Measurements from ENCODE around the gene HOOK1. TPM values are rescaled to one million over a fixed set of nuclear protein-coding genes. Genes with fewer than 3 reads are reported as not detected.

HOOK1 gene
- total and polyA plus RNA-seq, 2 of the 13 experiments (the other 11 are each of a cell fraction or from before 2014, with no cell fraction given), result 11.3 to 24.2 TPM

DNA sequence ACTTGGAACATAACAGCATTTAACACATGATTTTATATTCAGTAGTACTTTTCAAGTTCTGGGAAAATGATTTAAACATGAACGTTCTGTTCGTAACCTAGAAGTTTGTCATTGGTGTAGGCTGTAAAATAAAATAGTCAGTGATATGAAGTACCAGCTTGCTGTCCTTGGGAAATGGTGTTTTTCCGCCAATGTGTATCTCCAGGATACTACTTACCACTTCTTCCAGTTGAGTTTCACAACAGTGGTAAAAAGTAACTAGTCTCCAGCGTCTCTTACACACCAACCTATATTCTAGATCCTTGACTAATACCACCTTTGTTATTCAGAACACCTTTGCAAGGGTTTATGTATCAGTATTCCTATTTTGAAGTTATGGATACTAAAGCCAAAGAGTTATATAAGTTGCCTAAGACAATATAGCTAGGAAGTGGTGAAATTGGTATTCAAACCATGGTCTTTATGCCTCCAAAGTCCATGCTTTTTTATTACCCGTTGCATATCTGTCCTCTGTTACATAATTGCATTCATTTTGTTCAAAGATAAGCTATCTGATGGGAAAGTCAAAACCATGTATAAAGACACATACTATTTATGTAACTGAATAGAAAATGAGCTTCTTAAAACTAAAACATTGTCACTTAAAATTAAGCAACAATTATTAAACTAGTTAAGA is 43.1 kb downstream of the HOOK1 start (continued):
- TF ChIP-seq, protein P1, sequence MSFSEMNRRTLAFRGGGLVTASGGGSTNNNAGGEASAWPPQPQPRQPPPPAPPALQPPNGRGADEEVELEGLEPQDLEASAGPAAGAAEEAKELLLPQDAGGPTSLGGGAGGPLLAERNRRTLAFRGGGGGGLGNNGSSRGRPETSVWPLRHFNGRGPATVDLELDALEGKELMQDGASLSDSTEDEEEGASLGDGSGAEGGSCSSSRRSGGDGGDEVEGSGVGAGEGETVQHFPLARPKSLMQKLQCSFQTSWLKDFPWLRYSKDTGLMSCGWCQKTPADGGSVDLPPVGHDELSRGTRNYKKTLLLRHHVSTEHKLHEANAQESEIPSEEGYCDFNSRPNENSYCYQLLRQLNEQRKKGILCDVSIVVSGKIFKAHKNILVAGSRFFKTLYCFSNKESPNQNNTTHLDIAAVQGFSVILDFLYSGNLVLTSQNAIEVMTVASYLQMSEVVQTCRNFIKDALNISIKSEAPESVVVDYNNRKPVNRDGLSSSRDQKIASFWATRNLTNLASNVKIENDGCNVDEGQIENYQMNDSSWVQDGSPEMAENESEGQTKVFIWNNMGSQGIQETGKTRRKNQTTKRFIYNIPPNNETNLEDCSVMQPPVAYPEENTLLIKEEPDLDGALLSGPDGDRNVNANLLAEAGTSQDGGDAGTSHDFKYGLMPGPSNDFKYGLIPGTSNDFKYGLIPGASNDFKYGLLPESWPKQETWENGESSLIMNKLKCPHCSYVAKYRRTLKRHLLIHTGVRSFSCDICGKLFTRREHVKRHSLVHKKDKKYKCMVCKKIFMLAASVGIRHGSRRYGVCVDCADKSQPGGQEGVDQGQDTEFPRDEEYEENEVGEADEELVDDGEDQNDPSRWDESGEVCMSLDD (CRISPR knock-in tag; IDR thresholded peaks at IDR 0.05; ENCODE audit: borderline replicate concordance), result no peak
- TF ChIP-seq CCAR2 (optimal IDR thresholded peaks at IDR 0.05; ENCODE audit: low read depth, low read length), result no peak
- TF ChIP-seq ZNF121 (CRISPR knock-in tag; IDR thresholded peaks at IDR 0.05), result no peak
- TF ChIP-seq, protein P2, sequence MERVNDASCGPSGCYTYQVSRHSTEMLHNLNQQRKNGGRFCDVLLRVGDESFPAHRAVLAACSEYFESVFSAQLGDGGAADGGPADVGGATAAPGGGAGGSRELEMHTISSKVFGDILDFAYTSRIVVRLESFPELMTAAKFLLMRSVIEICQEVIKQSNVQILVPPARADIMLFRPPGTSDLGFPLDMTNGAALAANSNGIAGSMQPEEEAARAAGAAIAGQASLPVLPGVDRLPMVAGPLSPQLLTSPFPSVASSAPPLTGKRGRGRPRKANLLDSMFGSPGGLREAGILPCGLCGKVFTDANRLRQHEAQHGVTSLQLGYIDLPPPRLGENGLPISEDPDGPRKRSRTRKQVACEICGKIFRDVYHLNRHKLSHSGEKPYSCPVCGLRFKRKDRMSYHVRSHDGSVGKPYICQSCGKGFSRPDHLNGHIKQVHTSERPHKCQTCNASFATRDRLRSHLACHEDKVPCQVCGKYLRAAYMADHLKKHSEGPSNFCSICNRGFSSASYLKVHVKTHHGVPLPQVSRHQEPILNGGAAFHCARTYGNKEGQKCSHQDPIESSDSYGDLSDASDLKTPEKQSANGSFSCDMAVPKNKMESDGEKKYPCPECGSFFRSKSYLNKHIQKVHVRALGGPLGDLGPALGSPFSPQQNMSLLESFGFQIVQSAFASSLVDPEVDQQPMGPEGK (CRISPR knock-in tag; IDR thresholded peaks at IDR 0.05), result no peak

DNA sequence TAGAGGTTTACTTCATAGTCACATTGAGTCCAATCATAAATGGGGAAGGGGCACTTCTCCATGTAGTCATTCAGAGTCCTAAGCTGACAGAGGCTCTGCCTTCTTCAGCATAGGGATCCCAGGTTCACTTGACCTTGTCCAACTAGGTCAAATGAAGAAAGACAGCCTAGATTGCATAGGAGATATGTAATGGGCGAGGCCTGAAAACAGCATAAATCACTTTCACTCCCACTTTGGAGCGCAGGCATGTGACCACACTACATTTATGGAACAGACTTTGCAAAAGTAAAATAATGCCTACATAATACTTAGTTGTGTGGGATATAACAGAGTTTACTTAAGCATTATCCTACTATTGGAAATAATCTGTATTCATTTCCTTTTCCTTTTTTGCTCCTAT is 51.7 kb downstream of the HOOK1 start:
- H3K27ac ChIP-seq (ENCODE audit: extremely low read length, insufficient read depth, low read length), result no peak overlapping the region
- no TSS peak for BruUV-seq (replicated peaks)
- no peak overlapping the region for H3K4me3 ChIP-seq (replicated peaks in 1 of 3; ENCODE audit: insufficient read depth in 1 of 3, low read depth in 2 of 3, low read length in 3 of 3)
- H3K27me3 ChIP-seq (ENCODE audit: control insufficient read depth in 1 of 2, insufficient read depth in 2 of 2, low read length in 2 of 2), result no peaks in the 10 kb centered on the region; a peak in 1 of 5 replicates
- H3K4me2 ChIP-seq (ENCODE audit: low read depth, low read length), result no peak overlapping the region
- CTCF ChIA-PET (ENCODE audit: low intra/inter-chr PET ratio, low total read pairs), result no interaction called here
- FAIRE-seq (no peak), ATAC-seq (no peak), DNase-seq (ENCODE audit: low spot score) (no peak)
- peaks cover 4 to 49% of the 10 kb centered on the region in 2 experiments for H3K36me3 ChIP-seq (replicated peaks in 1 of 2; ENCODE audit: control insufficient read depth in 1 of 2, insufficient read depth in 2 of 2, low read length in 2 of 2)
- TF ChIP-seq PAF1 (CRISPR knock-in tag; IDR thresholded peaks at IDR 0.05) (no peak), ZNF335 (CRISPR knock-in tag; IDR thresholded peaks at IDR 0.05) (no peak), ZNF530 (CRISPR knock-in tag; IDR thresholded peaks at IDR 0.05; ENCODE audit: low read depth) (no peak), ZNF441 (CRISPR knock-in tag; IDR thresholded peaks at IDR 0.05; ENCODE audit: borderline replicate concordance) (no peak), KLF11 (CRISPR knock-in tag; IDR thresholded peaks at IDR 0.05) (no peak), MTA3 (CRISPR knock-in tag; IDR thresholded peaks at IDR 0.05) (no peak), KDM2A (CRISPR knock-in tag; IDR thresholded peaks at IDR 0.05; ENCODE audit: borderline replicate concordance, low read depth) (no peak), GATA4 (IDR thresholded peaks at IDR 0.05; ENCODE audit: borderline replicate concordance, low read depth) (no peak), RAD21 (CRISPR knock-in tag; IDR thresholded peaks at IDR 0.05) (no peak)
- TF ChIP-seq, protein P3, sequence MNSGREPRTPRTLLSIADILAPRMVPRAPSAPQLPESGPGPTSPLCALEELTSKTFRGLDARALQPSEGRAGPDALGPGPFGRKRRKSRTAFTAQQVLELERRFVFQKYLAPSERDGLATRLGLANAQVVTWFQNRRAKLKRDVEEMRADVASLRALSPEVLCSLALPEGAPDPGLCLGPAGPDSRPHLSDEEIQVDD (CRISPR knock-in tag; IDR thresholded peaks at IDR 0.05; ENCODE audit: borderline replicate concordance), result no peak
- no peaks in the 10 kb centered on the region for H3K9me3 ChIP-seq (ENCODE audit: low read length)
- H3K79me2 ChIP-seq (ENCODE audit: insufficient read depth, low read length), result no peaks in the 10 kb centered on the region
- in situ Hi-C loops (cut with HindIII; ENCODE audit: extremely low pct_ligation_motif_present, low pct_unique_long_range_greater_than_20kb) (no loop called here), intact Hi-C loops (cut with micrococcal nuclease; ENCODE audit: unreplicated experiment) (no loop called here)
- no peak overlapping the region for H2AFZ ChIP-seq (ENCODE audit: low read length)
- H4K20me1 ChIP-seq (ENCODE audit: insufficient read depth, low read length), result no peaks in the 10 kb centered on the region
- no peaks in the 10 kb centered on the region for H3K4me1 ChIP-seq (ENCODE audit: insufficient read depth, low read length)
- H3K9ac ChIP-seq (ENCODE audit: insufficient read depth, low read depth, low read length), result no peak overlapping the region
- POLR2A ChIA-PET, result no interaction called here
- 100% methylated on average over 2 of the region's 2 CpGs for WGBS (ENCODE audit: low lambda C conversion rate)

All from HepG2 (cell line).